NAMALWA (cell line): ENCODE measurements around the gene PAGR1.
"Not testable (repeated sequence)": the region's sequence is repeated elsewhere in the genome, so short reads cannot be mapped to it uniquely, and the experiment has no call there.

Experiments
- DNase-seq: peaks from one replicate; pipeline ENCODE4 v3.0.0-alpha.2; 2015; ENCODE audit warnings: low spot score

Gene PAGR1

DNA sequence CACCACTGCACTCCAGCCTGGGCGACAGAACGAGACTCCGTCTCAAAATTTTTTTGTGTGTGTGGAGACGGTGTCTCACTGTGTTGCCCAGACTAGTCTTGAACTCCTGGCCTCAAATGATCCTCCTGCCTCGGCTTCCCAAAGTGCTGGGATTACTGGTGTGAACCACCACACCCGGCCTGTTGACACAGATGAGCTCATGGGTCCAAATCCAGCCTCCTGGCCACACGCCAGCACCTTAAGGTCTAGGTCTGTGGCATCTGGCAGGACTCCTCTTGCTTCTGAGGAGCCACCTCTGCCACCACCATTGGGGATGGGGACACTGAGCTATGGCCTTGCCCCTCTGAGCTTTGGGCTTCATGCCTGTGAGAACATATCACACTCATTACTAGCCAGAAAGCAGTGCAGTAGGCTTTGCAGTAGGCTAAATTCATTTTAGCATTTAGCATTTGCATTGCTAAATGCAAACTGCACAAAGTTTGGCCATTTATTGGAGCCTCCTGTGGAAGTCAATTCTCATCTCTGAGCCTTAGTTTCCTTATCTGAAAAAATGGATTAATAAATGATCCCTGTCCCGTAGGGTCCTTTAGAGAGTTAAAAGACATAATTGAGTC lies 52.6 kb downstream of the PAGR1 start:
- DNase-seq = no peak

DNA sequence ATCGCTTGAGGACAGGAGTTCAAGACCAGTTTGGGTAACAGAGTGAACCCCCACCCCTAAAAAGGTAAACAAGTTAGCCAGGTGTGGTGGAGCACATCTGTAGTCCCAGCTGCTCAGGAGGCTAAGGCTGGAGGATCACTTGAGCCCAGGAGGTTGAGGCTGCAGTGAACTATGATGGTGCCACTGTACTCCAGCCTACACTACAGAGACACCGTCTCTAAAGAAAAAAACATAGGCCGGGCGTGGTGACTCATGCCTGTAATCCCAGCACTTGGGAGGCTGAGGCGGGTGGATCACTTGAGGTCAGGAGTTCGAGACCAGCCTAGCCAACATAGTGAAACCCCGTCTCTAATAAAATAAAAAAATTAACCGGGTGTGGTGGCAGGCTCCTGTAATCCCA lies 53.1 kb downstream of the PAGR1 start:
- not testable (repeated sequence) for DNase-seq
